ENCODE measurements around the gene CA10. TPM values are rescaled to one million over a fixed set of nuclear protein-coding genes. Genes with fewer than 3 reads are reported as not detected.

The CA10 gene
- total RNA-seq (under 1 TPM in 2 of 6 donors, not detected in 4; 0.09 to 0.23 TPM), polyA plus RNA-seq (1 to 10 TPM in 1 of 2 donors, under 1 TPM in 1; 0.30 to 2.0 TPM)

GRCh38 chr17:52158450-52159042 is at the start of gene CA10:
Gene CA10 (minus strand): TSS chr17:52158714.
- Histone ChIP-seq H3K27me3 (peaks cover 4 to 54% (median 11%) of the 10 kb centered on the region in 4 donors), H3K4me3 (peak within 1 kb of the TSS in 2 of 4 donors; percentile 26 to 40), H3K27ac (no peak within 1 kb of the TSS), H3K4me1 (peaks cover 0 to 11% (median 0%) of the 10 kb centered on the region in 3 donors), H3K9me3 (no peaks in the 10 kb centered on the region), H3K36me3 (no peaks in the 10 kb centered on the region)
- DNase-seq (peak in 4 of 6 donors; percentile 5 to 58 (median 32)), ATAC-seq (peak in 3 of 4 donors; percentile 53 to 86 (median 67)), FAIRE-seq (no peak)
- WGBS, 2 donors: 1 to 2% methylated on average over 25 to 52 of the region's 52 CpGs
- TF ChIP-seq CTCF (IDR thresholded peaks at IDR 0.05): no peak
- intact Hi-C loops (cut with DNase I): no loop called here

GRCh38 chr17:52207796-52208195 is 49.3 kb upstream of the CA10 start:
- ATAC-seq (no peak), DNase-seq (no peak), FAIRE-seq (no peak)
- Histone ChIP-seq H3K4me1 (peaks cover 0 to 4% (median 3%) of the 10 kb centered on the region in 3 donors), H3K27ac (no peak overlapping the region), H3K4me3 (no peak overlapping the region), H3K27me3 (no peaks in the 10 kb centered on the region), H3K9me3 (no peaks in the 10 kb centered on the region), H3K36me3 (no peaks in the 10 kb centered on the region)
- intact Hi-C loops (cut with DNase I): no loop called here
- TF ChIP-seq CTCF (IDR thresholded peaks at IDR 0.05): no peak
- WGBS, 2 donors: 65 to 83% methylated on average over 2 of the region's 2 CpGs

- no peak for TF ChIP-seq CTCF (IDR thresholded peaks at IDR 0.05)
These were observed 44.1 kb upstream of the CA10 start for GRCh38 chr17:52202520-52203080.

GRCh38 chr17:52201767-52202519 is 43.4 kb upstream of the CA10 start:
- H3K27me3 ChIP-seq: no peaks in the 10 kb centered on the region
- H3K36me3 ChIP-seq: no peaks in the 10 kb centered on the region
- intact Hi-C loops (cut with DNase I): no loop called here
- WGBS, 2 donors: 68 to 83% methylated on average over 2 of the region's 2 CpGs
- DNase-seq (no peak), FAIRE-seq (no peak), ATAC-seq (no peak)
- no peak for TF ChIP-seq CTCF (IDR thresholded peaks at IDR 0.05)
- no peaks in the 10 kb centered on the region for H3K9me3 ChIP-seq
- peaks cover 0 to 2% (median 0%) of the 10 kb centered on the region in 3 donors for H3K4me1 ChIP-seq
- no peak overlapping the region for H3K4me3 ChIP-seq
- no peak overlapping the region for H3K27ac ChIP-seq

More at GRCh38 chr17:52202520-52203080, 44.1 kb upstream of the CA10 start:
- Histone ChIP-seq H3K27ac (no peak overlapping the region), H3K36me3 (no peaks in the 10 kb centered on the region), H3K4me1 (peaks cover 0 to 3% (median 0%) of the 10 kb centered on the region in 3 donors), H3K4me3 (no peak overlapping the region), H3K27me3 (no peaks in the 10 kb centered on the region), H3K9me3 (no peaks in the 10 kb centered on the region)
- DNase-seq (no peak), ATAC-seq (no peak), FAIRE-seq (no peak)
- intact Hi-C loops (cut with DNase I): no loop called here
- WGBS, 2 donors: 63 to 73% methylated on average over 2 of the region's 2 CpGs
